H9 (cell line): ENCODE data around the gene COMMD10. TPM values are rescaled to one million over a fixed set of nuclear protein-coding genes. Genes with fewer than 3 reads are reported as not detected.

ENCODE experiments used
- DNase-seq: peaks from one replicate; pipeline ENCODE4 v3.0.0-alpha.2; 2017
- H2AFZ ChIP-seq: one replicate; pipeline ENCODE4 v1.6.1; 2013; ENCODE audit warnings: mild to moderate bottlenecking, low read length, control low read depth, moderate library complexity
- H2AK5ac ChIP-seq: 2 replicates; pipeline ENCODE4 v1.6.1; 2013; ENCODE audit warnings: low read length, control low read depth, mixed read lengths; ENCODE audit not compliant: insufficient read length
- H2BK120ac ChIP-seq: one replicate; pipeline ENCODE4 v1.6.1; 2013; ENCODE audit warnings: low read depth, mild to moderate bottlenecking, low read length, control low read depth, inconsistent platforms; ENCODE audit not compliant: poor library complexity, severe bottlenecking
- H2BK12ac ChIP-seq: 2 replicates; pipeline ENCODE4 v1.6.1; 2013; ENCODE audit warnings: low read length, control low read depth, mixed read lengths, low read depth; ENCODE audit not compliant: insufficient read length
- H2BK15ac ChIP-seq: 2 replicates; pipeline ENCODE4 v1.6.1; 2013; ENCODE audit warnings: low read depth, low read length, control low read depth
- H2BK20ac ChIP-seq: one replicate; pipeline ENCODE4 v1.6.1; 2013; ENCODE audit warnings: low read depth, mild to moderate bottlenecking, low read length, control low read depth, inconsistent platforms; ENCODE audit not compliant: poor library complexity, severe bottlenecking
- H2BK5ac ChIP-seq: 2 replicates; pipeline ENCODE4 v1.6.1; 2013; ENCODE audit warnings: low read length, control low read depth, mixed read lengths; ENCODE audit not compliant: insufficient read length
- H3K14ac ChIP-seq: 2 replicates; pipeline ENCODE4 v1.6.1; 2013; ENCODE audit warnings: low read length, control low read depth; ENCODE audit not compliant: insufficient read depth
- H3K18ac ChIP-seq: 2 replicates; pipeline ENCODE4 v1.6.1; 2013; ENCODE audit warnings: low read depth, mild to moderate bottlenecking, mixed read lengths, low read length, control low read depth; ENCODE audit not compliant: insufficient read length
- H3K23ac ChIP-seq: 2 replicates; pipeline ENCODE4 v1.6.1; 2013; ENCODE audit warnings: low read length, control low read depth, mixed read lengths, low read depth; ENCODE audit not compliant: insufficient read length
- H3K23me2 ChIP-seq: 2 replicates; pipeline ENCODE4 v1.6.1; 2013; ENCODE audit warnings: low read depth, mild to moderate bottlenecking, mixed read lengths, low read length, control low read depth; ENCODE audit not compliant: insufficient read length, poor library complexity, severe bottlenecking
- H3K27ac ChIP-seq: 2 replicates; pipeline ENCODE4 v1.5.1; 2013; ENCODE audit warnings: low read length, control low read depth, mixed read lengths, low read depth; ENCODE audit not compliant: insufficient read length
- H3K27me3 ChIP-seq: 2 replicates; pipeline ENCODE4 v1.6.1; 2013; ENCODE audit warnings: low read length, control low read depth, inconsistent platforms; ENCODE audit not compliant: insufficient read depth
- H3K4ac ChIP-seq: 2 replicates; pipeline ENCODE4 v1.6.1; 2013; ENCODE audit warnings: low read depth, mild to moderate bottlenecking, control low read depth, inconsistent platforms, low read length, moderate library complexity
- H3K4me1 ChIP-seq: 2 replicates; pipeline ENCODE4 v1.6.1; 2013; ENCODE audit warnings: low read length, control low read depth, inconsistent platforms; ENCODE audit not compliant: insufficient read depth
- H3K4me2 ChIP-seq: 2 replicates; pipeline ENCODE4 v1.6.1; 2013; ENCODE audit warnings: low read length, control low read depth, mixed read lengths; ENCODE audit not compliant: insufficient read length, insufficient read depth
- H3K56ac ChIP-seq: 2 replicates; pipeline ENCODE4 v1.6.1; 2013; ENCODE audit warnings: low read depth, mild to moderate bottlenecking, mixed read lengths, low read length, control low read depth; ENCODE audit not compliant: insufficient read length
- H3K79me1 ChIP-seq: 2 replicates; pipeline ENCODE4 v1.6.1; 2013; ENCODE audit warnings: low read depth, mild to moderate bottlenecking, moderate library complexity, low read length, control low read depth, inconsistent platforms; ENCODE audit not compliant: insufficient read depth, poor library complexity, severe bottlenecking
- H3K79me2 ChIP-seq: 2 replicates; pipeline ENCODE4 v1.6.1; 2013; ENCODE audit warnings: low read length, control low read depth, inconsistent platforms; ENCODE audit not compliant: insufficient read depth
- H3K9ac ChIP-seq: 2 replicates; pipeline ENCODE4 v1.6.1; 2013; ENCODE audit warnings: low read length, control low read depth, mixed read lengths; ENCODE audit not compliant: insufficient read length; ENCODE audit errors: extremely low read depth
- H3K9me3 ChIP-seq: one replicate; pipeline ENCODE4 v1.6.1; 2013; ENCODE audit warnings: low read depth, low read length, inconsistent platforms; ENCODE audit not compliant: control insufficient read depth
- H3T11ph ChIP-seq: one replicate; pipeline ENCODE4 v1.6.1; 2013; ENCODE audit warnings: mild to moderate bottlenecking, low read length, control low read depth, inconsistent platforms
- H4K20me1 ChIP-seq: one replicate; pipeline ENCODE4 v1.6.1; 2013; ENCODE audit not compliant: control insufficient read depth, insufficient read length, insufficient read depth
- H4K5ac ChIP-seq: 2 replicates; pipeline ENCODE4 v1.6.1; 2013; ENCODE audit warnings: low read depth, mild to moderate bottlenecking, mixed read lengths, low read length, control low read depth; ENCODE audit not compliant: insufficient read length
- H4K8ac ChIP-seq: replicated peaks from 2 replicates; pipeline ENCODE4 v1.6.1; 2013; ENCODE audit warnings: low read length, control low read depth, mixed read lengths, low read depth; ENCODE audit not compliant: insufficient read length
- H4K91ac ChIP-seq: 2 replicates; pipeline ENCODE4 v1.6.1; 2013; ENCODE audit warnings: low read depth, mild to moderate bottlenecking, moderate library complexity, mixed read lengths, low read length, control low read depth; ENCODE audit not compliant: insufficient read length
- H3K27ac Mint-ChIP-seq, 3 experiments: 2 replicates in 2 of 3; 3 replicates in 1 of 3; pipeline ENCODE4 v1.8.0; 2020 to 2021; ENCODE audit warnings: mixed read lengths in 3 of 3, mild to moderate bottlenecking in 1 of 3, moderate library complexity in 1 of 3
- H3K27me3 Mint-ChIP-seq: 2 replicates; pipeline ENCODE4 v1.8.0; 2021; ENCODE audit warnings: low read depth, mild to moderate bottlenecking, moderate library complexity, mixed read lengths
- H3K36me3 Mint-ChIP-seq, 3 experiments: 2 replicates in 2 of 3; 3 replicates in 1 of 3; pipeline ENCODE4 v1.8.0; 2020 to 2021; ENCODE audit warnings: low read depth in 3 of 3, mixed read lengths in 3 of 3; ENCODE audit not compliant: insufficient read depth in 1 of 3
- H3K4me1 Mint-ChIP-seq, 2 experiments: 2 replicates each; pipeline ENCODE4 v1.8.0; 2020; ENCODE audit warnings: mixed read lengths in 2 of 2
- H3K4me3 Mint-ChIP-seq, 2 experiments: 2 replicates in 1 of 2; 3 replicates in 1 of 2; pipeline ENCODE4 v1.8.0; 2020 to 2021; ENCODE audit warnings: mild to moderate bottlenecking in 2 of 2, mixed read lengths in 2 of 2, moderate library complexity in 1 of 2
- H3K9me3 Mint-ChIP-seq, 2 experiments: 2 replicates in 1 of 2; 3 replicates in 1 of 2; pipeline ENCODE4 v1.8.0; 2020; ENCODE audit warnings: mild to moderate bottlenecking in 2 of 2, mixed read lengths in 2 of 2, moderate library complexity in 1 of 2
- WGBS: extraction: QIAGEN DNeasy Blood & Tissue Kit; methylation state at CpG from one replicate; pipeline ENCODE4 v1.1.7; 2013; ENCODE audit warnings: missing lambda C conversion rate, low lambda C conversion rate, mixed read lengths; ENCODE audit not compliant: insufficient read length; ENCODE audit errors: extremely low coverage; 5-methylcytosine and 5-hydroxymethylcytosine counted together
- total RNA-seq: library from RNA; stranded (reverse); gene quantifications from 2 replicates; pipeline ENCODE4 v1.2.1, GENCODE V29; 2021
- TF ChIP-seq, protein P1 (sequence below): fragments of 200-600 bp; sonication (generic); conservative IDR thresholded peaks from 3 replicates; pipeline ENCODE4 v1.8.0; 2021; ENCODE audit warnings: antibody characterized with exemption, mild to moderate bottlenecking

COMMD10 gene
- total RNA-seq, 1 experiment from 2014 or later, result 33.9 TPM

DNA sequence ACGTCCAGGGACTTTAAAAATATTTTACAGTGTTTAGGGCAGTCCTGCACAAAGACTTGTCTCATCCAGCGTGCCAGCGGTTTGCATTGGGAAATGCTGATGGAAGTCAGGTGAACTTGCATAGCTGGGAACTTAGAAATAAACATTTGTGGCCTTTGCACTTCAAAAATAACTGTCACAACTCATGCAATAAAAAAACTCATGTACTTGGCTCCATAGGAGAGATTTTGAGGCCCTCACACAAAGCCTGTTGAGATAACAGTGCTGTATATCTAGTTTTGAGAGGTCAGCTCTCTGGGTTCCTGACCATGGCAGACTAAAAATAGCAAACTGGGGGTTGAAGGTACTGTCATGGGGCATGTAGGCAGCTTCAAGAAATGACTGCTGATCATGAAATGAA is 5.5 kb downstream of the COMMD10 start:
- Histone ChIP-seq H3K79me2 (no peaks in the 10 kb centered on the region), H3K4me1 (no peaks in the 10 kb centered on the region), H2BK12ac (no peak overlapping the region), H3K56ac (no peak overlapping the region), H2BK120ac (no peak overlapping the region), H3T11ph (no peak overlapping the region), H3K9me3 (no peaks in the 10 kb centered on the region), H4K5ac (no peak overlapping the region), H3K23me2 (no peaks in the 10 kb centered on the region), H3K4ac (no peak overlapping the region), H4K8ac (no peak overlapping the region), H3K27ac (no peak overlapping the region), H2BK5ac (no peak overlapping the region), H4K20me1 (no peaks in the 10 kb centered on the region), H2AK5ac (no peak overlapping the region), H2BK20ac (no peak overlapping the region), H3K18ac (no peak overlapping the region), H3K23ac (no peak overlapping the region), H3K14ac (no peak overlapping the region), H2AFZ (no peak overlapping the region), H3K27me3 (no peaks in the 10 kb centered on the region), H4K91ac (no peak overlapping the region), H3K4me2 (no peak overlapping the region), H3K9ac (no peak overlapping the region), H3K79me1 (no peaks in the 10 kb centered on the region), H2BK15ac (no peak overlapping the region)
- H3K36me3 Mint-ChIP-seq, result peaks cover 14 to 37% (median 31%) of the 10 kb centered on the region in 3 experiments; a peak in 6 of 7 replicates
- no peak for DNase-seq
- H3K9me3 Mint-ChIP-seq, result no peaks in the 10 kb centered on the region
- TF ChIP-seq, protein P1, sequence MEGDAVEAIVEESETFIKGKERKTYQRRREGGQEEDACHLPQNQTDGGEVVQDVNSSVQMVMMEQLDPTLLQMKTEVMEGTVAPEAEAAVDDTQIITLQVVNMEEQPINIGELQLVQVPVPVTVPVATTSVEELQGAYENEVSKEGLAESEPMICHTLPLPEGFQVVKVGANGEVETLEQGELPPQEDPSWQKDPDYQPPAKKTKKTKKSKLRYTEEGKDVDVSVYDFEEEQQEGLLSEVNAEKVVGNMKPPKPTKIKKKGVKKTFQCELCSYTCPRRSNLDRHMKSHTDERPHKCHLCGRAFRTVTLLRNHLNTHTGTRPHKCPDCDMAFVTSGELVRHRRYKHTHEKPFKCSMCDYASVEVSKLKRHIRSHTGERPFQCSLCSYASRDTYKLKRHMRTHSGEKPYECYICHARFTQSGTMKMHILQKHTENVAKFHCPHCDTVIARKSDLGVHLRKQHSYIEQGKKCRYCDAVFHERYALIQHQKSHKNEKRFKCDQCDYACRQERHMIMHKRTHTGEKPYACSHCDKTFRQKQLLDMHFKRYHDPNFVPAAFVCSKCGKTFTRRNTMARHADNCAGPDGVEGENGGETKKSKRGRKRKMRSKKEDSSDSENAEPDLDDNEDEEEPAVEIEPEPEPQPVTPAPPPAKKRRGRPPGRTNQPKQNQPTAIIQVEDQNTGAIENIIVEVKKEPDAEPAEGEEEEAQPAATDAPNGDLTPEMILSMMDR, result no peak
- H3K4me1 Mint-ChIP-seq, result peaks cover 0 to 6% of the 10 kb centered on the region in 2 experiments; a peak in 3 of 4 replicates
- WGBS, result no CpG with 5 or more reads among the region's 3 CpGs
- no peaks in the 10 kb centered on the region for H3K27me3 Mint-ChIP-seq
- H3K27ac Mint-ChIP-seq, result no peak overlapping the region
- H3K4me3 Mint-ChIP-seq, result no peak overlapping the region
